Gastrocnemius medialis (tissue), 4 donors: ENCODE measurements around the gene ZBP1. TPM values are rescaled to one million over a fixed set of nuclear protein-coding genes. Genes with fewer than 3 reads are reported as not detected.

ENCODE experiments used
- ATAC-seq, 2 donors: fragments of 150-250 bp; one replicate each; pipeline ENCODE4 v1.9.1; 2016
- DNase-seq, 2 donors: peaks; one replicate each; pipeline ENCODE4 v3.0.0-alpha.2; 2019
- H3K27ac ChIP-seq, 4 donors: fragments of 200-600 bp; sonication (generic); 1 replicate in 1 of 4; 2 replicates in 3 of 4; pipeline ENCODE4 v1.5.1; 2016 to 2018; ENCODE audit warnings: mild to moderate bottlenecking in 2 of 4, moderate library complexity in 1 of 4
- H3K27me3 ChIP-seq, 3 donors: fragments of 200-600 bp; sonication (generic) in 2 of 3; 1 replicate in 1 of 3; 2 replicates in 2 of 3; pipeline versions ENCODE4 v1.5.1 to v1.6.0; 2016 to 2019; ENCODE audit warnings: mild to moderate bottlenecking in 1 of 3, moderate library complexity in 1 of 3
- H3K36me3 ChIP-seq, 2 donors: fragments of 200-600 bp; sonication (generic) in 1 of 2; one replicate each; pipeline ENCODE4 v1.5.1; 2017 to 2018
- H3K4me1 ChIP-seq, 2 donors: fragments of 200-600 bp; sonication (generic) in 1 of 2; one replicate each; pipeline ENCODE4 v1.5.1; 2016 to 2017; ENCODE audit warnings: mild to moderate bottlenecking in 2 of 2
- H3K4me3 ChIP-seq, 4 donors: fragments of 200-600 bp; sonication (generic) in 3 of 4; 1 replicate in 1 of 4; 2 replicates in 3 of 4; pipeline ENCODE4 v1.5.1; 2016 to 2019; ENCODE audit warnings: mild to moderate bottlenecking in 2 of 4
- H3K9me3 ChIP-seq, 3 donors: fragments of 200-600 bp; sonication (generic) in 2 of 3; 1 replicate in 1 of 3; 2 replicates in 2 of 3; pipeline ENCODE4 v1.5.1; 2016 to 2019
- CTCF ChIP-seq, 5 experiments: fragments of 450-650 bp in 3 of 5; fragments of 200-600 bp in 2 of 5; sonication (generic) in 2 of 5; IDR thresholded peaks in 4 of 5; conservative IDR thresholded peaks in 1 of 5; 1 replicate in 4 of 5; 2 replicates in 1 of 5; pipeline ENCODE4 v1.5.1; 2016 to 2019; ENCODE audit warnings: antibody characterized with exemption in 5 of 5, mild to moderate bottlenecking in 3 of 5, moderate library complexity in 3 of 5
- POLR2A ChIP-seq, 2 donors: fragments of 450-650 bp; IDR thresholded peaks; one replicate each; pipeline ENCODE4 v1.6.1; 2017; ENCODE audit warnings: antibody characterized with exemption in 2 of 2, mild to moderate bottlenecking in 2 of 2, moderate library complexity in 2 of 2
- in situ Hi-C, 4 donors: fragments of 200-750 bp; cut with MboI; loops; one replicate each; pipeline versions ENCODE4 v1.15.0 to v1.8.0; 2017; ENCODE audit warnings: low sequenced_read_pairs in 4 of 4
- intact Hi-C: fragments of 100-400 bp; cut with DNase I; formaldehyde crosslinking; loops from one replicate; pipeline ENCODE4 v1.15.1; 2023; ENCODE audit warnings: low total_unique reads
- total RNA-seq, 4 donors: library from RNA; depleted of rRNA; stranded (reverse); fragments of >200 nt; gene quantifications; one replicate each; pipeline versions ENCODE4 v1.1.0 to v1.2.3, GENCODE V29; 2016

ZBP1 gene
- total RNA-seq, 4 donors from 2014 or later: not detected

- DNase-seq: no peak
- intact Hi-C loops (loop anchor here (10.0 kb wide), 1 partner anchor 212 kb away; no protein-coding TSS in a partner anchor), in situ Hi-C loops (loop anchor here in 1 of 4 donors (10.0 kb wide), 1 partner anchor 222 kb away; no protein-coding TSS in a partner anchor)
- ATAC-seq: no peak
- Histone ChIP-seq H3K36me3 (no peaks in the 10 kb centered on the region), H3K27ac (no peak overlapping the region), H3K4me1 (peaks cover 0 to 6% of the 10 kb centered on the region in 2 donors), H3K9me3 (no peaks in the 10 kb centered on the region), H3K27me3 (no peaks in the 10 kb centered on the region), H3K4me3 (no peak overlapping the region)
- TF ChIP-seq CTCF (IDR thresholded peaks at IDR 0.05 in 4 of 5, conservative IDR thresholded peaks at IDR 0.05 in 1 of 5): no peak
- TF ChIP-seq POLR2A (IDR thresholded peaks at IDR 0.05): no peak
These were observed 23.9 kb downstream of the ZBP1 start for GRCh38 chr20:57596358-57596757.

- no peak overlapping the region for H3K4me3 ChIP-seq
- no peak overlapping the region for H3K27ac ChIP-seq
- ATAC-seq (no peak), DNase-seq (no peak)
- H3K4me1 ChIP-seq: peaks cover 0 to 6% of the 10 kb centered on the region in 2 donors
- TF ChIP-seq POLR2A (IDR thresholded peaks at IDR 0.05) (no peak), CTCF (IDR thresholded peaks at IDR 0.05 in 4 of 5, conservative IDR thresholded peaks at IDR 0.05 in 1 of 5) (no peak)
- intact Hi-C loops: loop anchor here (10.0 kb wide), 1 partner anchor 211 kb away; no protein-coding TSS in a partner anchor
- no peaks in the 10 kb centered on the region for H3K9me3 ChIP-seq
- in situ Hi-C loops: loop anchor here in 1 of 4 donors (10.0 kb wide), 1 partner anchor 221 kb away; no protein-coding TSS in a partner anchor
- H3K27me3 ChIP-seq: no peaks in the 10 kb centered on the region
- H3K36me3 ChIP-seq: no peaks in the 10 kb centered on the region
These were observed 24.9 kb downstream of the ZBP1 start for GRCh38 chr20:57595041-57596030.

- peak; percentile 51 to 90 (median 81) for TF ChIP-seq CTCF (IDR thresholded peaks at IDR 0.05 in 4 of 5, conservative IDR thresholded peaks at IDR 0.05 in 1 of 5)
- no peak for TF ChIP-seq POLR2A (IDR thresholded peaks at IDR 0.05)
- DNase-seq (no peak), ATAC-seq (no peak)
- Histone ChIP-seq H3K36me3 (no peaks in the 10 kb centered on the region), H3K9me3 (no peaks in the 10 kb centered on the region), H3K4me3 (no peak overlapping the region), H3K27me3 (no peaks in the 10 kb centered on the region), H3K27ac (no peak overlapping the region), H3K4me1 (peaks cover 0 to 6% of the 10 kb centered on the region in 2 donors)
- in situ Hi-C loops (loop anchor here (5.0 to 10.0 kb wide), 3 partner anchors 77 to 220 kb away; no protein-coding TSS in a partner anchor), intact Hi-C loops (loop anchor here (1.0 to 10.0 kb wide), 2 partner anchors 80 to 210 kb away; no protein-coding TSS in a partner anchor)
These were observed 25.9 kb downstream of the ZBP1 start for GRCh38 chr20:57594092-57594951.

- DNase-seq (no peak), ATAC-seq (no peak)
- intact Hi-C loops (loop anchor here (10.0 kb wide), 1 partner anchor 209 kb away; no protein-coding TSS in a partner anchor), in situ Hi-C loops (loop anchor here (5.0 to 10.0 kb wide), 3 partner anchors 76 to 219 kb away; no protein-coding TSS in a partner anchor)
- TF ChIP-seq CTCF (IDR thresholded peaks at IDR 0.05 in 4 of 5, conservative IDR thresholded peaks at IDR 0.05 in 1 of 5): no peak
- TF ChIP-seq POLR2A (IDR thresholded peaks at IDR 0.05): no peak
- Histone ChIP-seq H3K27me3 (no peaks in the 10 kb centered on the region), H3K36me3 (no peaks in the 10 kb centered on the region), H3K9me3 (no peaks in the 10 kb centered on the region), H3K27ac (no peak overlapping the region), H3K4me3 (no peak overlapping the region), H3K4me1 (peaks cover 0 to 6% of the 10 kb centered on the region in 2 donors)
These were observed 26.9 kb downstream of the ZBP1 start for GRCh38 chr20:57593134-57593886.
